OCI-LY3 (cell line): ENCODE results near the gene NDUFA7.

Experiments used
- H2AFZ ChIP-seq: fragments of 200-600, 300-600 bp; shearing (Covaris generic); 2 replicates; pipeline ENCODE4 v1.6.0; 2014; ENCODE audit warnings: antibody characterized with exemption, low read depth, low read length
- H3K27ac ChIP-seq: fragments of 200-600, 300-600 bp; sonication (generic); 2 replicates; pipeline ENCODE4 v1.5.1; 2014; ENCODE audit warnings: mild to moderate bottlenecking, low read length, moderate library complexity, mixed read lengths
- H3K27me3 ChIP-seq: fragments of 200-600, 300-600 bp; sonication (generic); 2 replicates; pipeline ENCODE4 v1.6.1; 2014; ENCODE audit warnings: low read depth, low read length, mixed read lengths
- H3K36me3 ChIP-seq: fragments of 200-600, 300-600 bp; sonication (generic); replicated peaks from 2 replicates; pipeline ENCODE3; 2014; ENCODE audit warnings: low read depth, low read length, mixed read lengths
- H3K4me1 ChIP-seq: fragments of 300-600, 200-600 bp; sonication (generic); 2 replicates; pipeline ENCODE4 v1.6.1; 2014; ENCODE audit warnings: low read length, mixed read lengths
- H3K4me2 ChIP-seq: fragments of 200-600, 300-600 bp; sonication (generic); 2 replicates; pipeline ENCODE4 v1.6.1; 2014; ENCODE audit warnings: low read length, mixed read lengths
- H3K4me3 ChIP-seq: fragments of 300-600, 200-600 bp; sonication (generic); 2 replicates; pipeline ENCODE4 v1.5.1; 2014; ENCODE audit warnings: antibody characterized with exemption, mild to moderate bottlenecking, low read length, moderate library complexity
- H3K79me2 ChIP-seq: fragments of 300-600, 200-600 bp; shearing (Covaris generic); 2 replicates; pipeline ENCODE4 v1.6.1; 2014; ENCODE audit warnings: mild to moderate bottlenecking, low read length, mixed read lengths
- H3K9ac ChIP-seq: fragments of 300-600, 200-600 bp; shearing (Covaris generic); 2 replicates; pipeline ENCODE4 v1.6.0; 2014; ENCODE audit warnings: mild to moderate bottlenecking, low read length, moderate library complexity
- H3K9me3 ChIP-seq: fragments of 200-600, 300-600 bp; shearing (Covaris generic); 2 replicates; pipeline ENCODE4 v1.6.1; 2014; ENCODE audit warnings: low read length, mixed read lengths; ENCODE audit not compliant: insufficient read depth
- H4K20me1 ChIP-seq: fragments of 200-600, 300-600 bp; sonication (generic); 2 replicates; pipeline ENCODE4 v1.6.1; 2016; ENCODE audit warnings: low read length, mixed read lengths; ENCODE audit not compliant: insufficient read depth
- CTCF ChIP-seq: fragments of 200-600, 300-600 bp; sonication (generic); IDR thresholded peaks from 2 replicates; pipeline ENCODE4 v1.5.1; 2014; ENCODE audit warnings: antibody characterized with exemption, low read length, low read depth
- EZH2phosphoT487 ChIP-seq: fragments of 200-600 bp; shearing (Covaris generic); IDR thresholded peaks from 2 replicates; pipeline ENCODE4 v1.6.1; 2018; ENCODE audit warnings: antibody characterized with exemption, mixed run types, low read depth

NDUFA7 gene

GRCh38 chr19:8331263-8331845, 10.2 kb upstream of the NDUFA7 start:
- Histone ChIP-seq H3K27me3 (no peaks in the 10 kb centered on the region), H3K4me3 (no peak overlapping the region)

GRCh38 chr19:8329996-8330395, 8.8 kb upstream of the NDUFA7 start:
- Histone ChIP-seq H3K4me2 (no peak overlapping the region), H3K4me3 (no peak overlapping the region), H3K27me3 (no peaks in the 10 kb centered on the region), H3K27ac (no peak overlapping the region), H2AFZ (no peak overlapping the region), H4K20me1 (no peaks in the 10 kb centered on the region), H3K79me2 (no peaks in the 10 kb centered on the region), H3K9ac (no peak overlapping the region), H3K9me3 (no peaks in the 10 kb centered on the region), H3K36me3 (no peaks in the 10 kb centered on the region), H3K4me1 (no peaks in the 10 kb centered on the region)
- TF ChIP-seq EZH2phosphoT487 (no peak), CTCF (no peak)

More at GRCh38 chr19:8331263-8331845, 10.2 kb upstream of the NDUFA7 start:
- Histone ChIP-seq H3K36me3 (no peaks in the 10 kb centered on the region), H3K79me2 (no peaks in the 10 kb centered on the region), H3K27ac (no peak overlapping the region), H4K20me1 (no peaks in the 10 kb centered on the region), H3K9ac (no peak overlapping the region), H3K4me2 (no peak overlapping the region), H3K4me1 (no peaks in the 10 kb centered on the region), H2AFZ (no peak overlapping the region), H3K9me3 (no peaks in the 10 kb centered on the region)
- TF ChIP-seq EZH2phosphoT487, result no peak
- no peak for TF ChIP-seq CTCF

GRCh38 chr19:8325454-8325853, 4.3 kb upstream of the NDUFA7 start:
- Histone ChIP-seq H3K27ac (no peak overlapping the region), H3K27me3 (no peaks in the 10 kb centered on the region), H3K36me3 (peaks cover 32% of the 10 kb centered on the region), H3K79me2 (peaks cover 31% of the 10 kb centered on the region), H2AFZ (no peak overlapping the region), H3K4me1 (peaks cover 14% of the 10 kb centered on the region), H3K4me3 (no peak overlapping the region), H3K9me3 (no peaks in the 10 kb centered on the region), H3K9ac (no peak overlapping the region), H4K20me1 (peaks cover 15% of the 10 kb centered on the region), H3K4me2 (no peak overlapping the region)
- TF ChIP-seq CTCF (no peak), EZH2phosphoT487 (no peak)

- peaks cover 41% of the 10 kb centered on the region for H3K79me2 ChIP-seq
- H3K4me3 ChIP-seq, result no peak overlapping the region
- TF ChIP-seq CTCF (peak; percentile 5; the same call in 1 of the 2 replicates), EZH2phosphoT487 (no peak)
- H3K27me3 ChIP-seq, result no peaks in the 10 kb centered on the region
- peaks cover 15% of the 10 kb centered on the region for H4K20me1 ChIP-seq
- H3K4me2 ChIP-seq, result no peak overlapping the region
- H3K4me1 ChIP-seq, result peaks cover 23% of the 10 kb centered on the region
- no peak overlapping the region for H2AFZ ChIP-seq
- H3K27ac ChIP-seq, result no peak overlapping the region
- no peaks in the 10 kb centered on the region for H3K9me3 ChIP-seq
- H3K36me3 ChIP-seq, result peaks cover 32% of the 10 kb centered on the region
- H3K9ac ChIP-seq, result no peak overlapping the region
These were observed 3.2 kb upstream of the NDUFA7 start for GRCh38 chr19:8324186-8325050.
